ENCODE measurements around the gene FOXJ1.

The FOXJ1 gene

DNA sequence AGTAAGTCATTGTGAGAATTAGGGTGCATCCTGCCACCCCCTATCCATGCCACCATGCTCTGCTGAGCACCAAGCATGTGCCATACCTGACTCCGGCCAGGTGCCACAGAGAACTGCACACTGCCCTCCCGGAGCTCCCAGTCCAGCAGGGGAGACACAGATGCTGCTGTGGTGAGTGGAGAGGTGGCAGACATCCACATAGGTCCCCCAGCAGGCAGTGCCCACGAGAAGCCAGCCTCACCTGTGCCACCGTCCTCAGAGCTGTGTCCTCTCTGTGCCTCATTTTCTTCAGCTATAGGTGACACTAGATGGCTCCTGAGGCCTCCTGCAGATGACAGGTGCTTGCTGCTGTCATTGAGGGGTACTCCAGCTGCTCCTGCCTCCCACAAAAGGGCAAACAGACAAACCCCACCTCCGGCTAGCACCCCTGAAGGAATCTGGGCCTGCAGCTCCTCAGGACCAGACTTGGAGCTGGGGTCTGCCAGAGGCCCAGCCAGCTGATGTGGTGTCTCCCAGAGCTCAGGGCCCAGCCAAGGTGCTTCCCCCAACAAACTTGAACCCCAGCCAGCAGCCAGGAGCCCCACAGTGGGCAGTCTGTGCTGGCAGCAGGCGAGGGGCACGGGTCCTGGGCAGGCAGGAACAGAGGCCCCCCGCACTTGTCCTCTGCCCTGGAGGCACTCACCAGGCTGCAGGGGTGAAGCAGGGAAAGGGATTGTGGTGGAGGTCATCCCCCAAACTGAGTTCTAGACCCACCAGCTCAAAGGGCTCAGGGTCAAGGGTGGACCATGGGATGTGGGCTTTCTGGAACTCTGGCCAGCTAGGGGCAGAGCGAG, 17.1 kb downstream of the FOXJ1 start:
- peak; percentile 40 for DNase-seq

DNA sequence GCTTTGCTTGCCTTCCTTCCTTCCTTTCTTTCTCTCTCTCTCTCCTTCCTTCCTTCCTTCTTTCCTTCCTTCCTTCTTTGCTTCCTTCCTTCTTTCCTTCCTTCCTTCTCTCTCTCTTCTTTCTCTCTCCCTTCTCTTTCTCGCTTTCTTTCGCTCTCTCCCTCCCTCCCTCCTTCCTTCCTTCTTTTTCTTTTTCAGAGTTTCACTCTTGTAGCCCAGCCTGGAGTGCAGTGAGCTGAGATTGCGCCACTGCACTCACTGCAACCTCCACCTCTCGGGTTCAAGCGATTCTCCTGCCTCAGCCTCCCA, 17.9 kb downstream of the FOXJ1 start:
- no peak for DNase-seq

DNA sequence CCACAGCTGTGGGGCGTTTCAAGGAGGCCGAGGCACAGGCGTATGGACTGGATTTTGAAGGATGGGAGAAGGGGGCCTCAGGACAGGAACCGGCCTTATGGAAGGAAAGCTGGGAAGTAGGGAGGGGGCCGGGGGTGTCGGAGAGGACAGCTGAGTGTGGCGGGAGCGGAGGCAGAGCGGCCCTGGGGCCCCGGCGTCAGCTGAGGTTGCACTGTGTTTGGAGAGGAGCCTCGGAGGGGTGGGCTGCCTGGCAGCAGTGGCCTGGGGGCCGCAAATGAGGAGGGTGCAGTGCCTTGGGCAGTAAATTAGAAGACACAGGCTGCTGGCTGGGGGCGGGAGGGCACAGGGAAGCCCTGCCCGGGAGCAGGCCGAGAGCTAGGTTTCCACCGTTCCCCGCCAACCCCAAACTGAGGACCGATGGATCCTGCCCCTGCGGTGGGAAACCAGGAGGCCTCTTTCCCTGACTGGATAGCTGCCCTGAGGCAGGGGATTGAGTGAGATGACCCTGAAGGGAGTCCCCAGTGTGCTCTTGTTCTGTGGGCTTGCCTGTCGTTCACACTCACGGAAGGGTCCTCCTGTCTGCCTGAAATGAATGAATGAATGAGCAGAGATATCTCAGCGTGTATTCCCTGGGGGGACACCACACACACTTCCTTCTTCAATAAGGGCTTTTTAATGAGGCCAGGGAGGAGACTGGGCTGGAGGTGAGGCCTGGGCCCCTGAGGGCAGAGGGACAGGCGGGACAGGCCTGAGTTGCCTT, 18.4 kb downstream of the FOXJ1 start:
- DNase-seq = no peak

DNA sequence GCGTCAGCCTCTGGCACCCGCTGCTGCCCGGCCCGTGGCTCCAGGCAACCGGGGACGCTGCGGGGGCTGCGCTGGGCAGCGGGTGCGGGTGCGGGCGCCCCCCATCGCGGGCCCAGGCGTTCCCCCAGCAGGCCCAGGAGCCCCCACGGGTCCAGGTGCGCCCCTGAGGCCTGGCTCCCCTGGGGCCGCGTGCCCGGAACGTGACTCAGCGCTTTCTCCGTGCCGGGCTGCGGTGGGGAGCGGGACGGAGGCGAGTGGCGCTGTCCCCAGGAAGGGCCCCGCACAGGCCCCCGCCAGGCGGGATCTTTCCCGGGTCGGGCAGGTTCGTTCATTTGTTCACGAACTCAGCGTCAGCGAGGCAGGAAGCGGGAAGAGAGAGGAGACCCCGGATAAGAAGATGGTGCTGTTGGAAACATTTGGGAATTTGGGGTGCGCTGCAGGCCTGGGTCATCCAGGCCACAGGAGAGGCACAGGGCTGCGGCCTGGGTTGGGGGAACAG, 19.1 kb downstream of the FOXJ1 start:
- DNase-seq = no peak

DNA sequence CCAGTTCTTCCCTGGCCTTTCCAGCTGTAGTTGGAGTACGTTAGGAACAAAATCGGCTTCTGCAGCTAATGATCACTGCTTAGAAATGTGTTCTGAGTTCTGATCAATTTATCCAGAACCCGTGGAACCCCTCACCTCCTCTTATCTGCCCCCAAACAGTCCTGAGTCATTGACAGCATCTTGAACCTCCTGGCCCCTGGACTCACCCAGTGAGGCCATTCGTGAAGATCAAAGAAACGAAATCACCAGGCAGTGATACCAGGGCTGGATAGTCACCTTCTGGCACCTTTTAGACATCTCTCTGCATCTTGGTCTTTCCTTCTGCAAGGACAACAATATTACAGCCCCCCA, 20.4 kb downstream of the FOXJ1 start:
- no peak for DNase-seq

DNA sequence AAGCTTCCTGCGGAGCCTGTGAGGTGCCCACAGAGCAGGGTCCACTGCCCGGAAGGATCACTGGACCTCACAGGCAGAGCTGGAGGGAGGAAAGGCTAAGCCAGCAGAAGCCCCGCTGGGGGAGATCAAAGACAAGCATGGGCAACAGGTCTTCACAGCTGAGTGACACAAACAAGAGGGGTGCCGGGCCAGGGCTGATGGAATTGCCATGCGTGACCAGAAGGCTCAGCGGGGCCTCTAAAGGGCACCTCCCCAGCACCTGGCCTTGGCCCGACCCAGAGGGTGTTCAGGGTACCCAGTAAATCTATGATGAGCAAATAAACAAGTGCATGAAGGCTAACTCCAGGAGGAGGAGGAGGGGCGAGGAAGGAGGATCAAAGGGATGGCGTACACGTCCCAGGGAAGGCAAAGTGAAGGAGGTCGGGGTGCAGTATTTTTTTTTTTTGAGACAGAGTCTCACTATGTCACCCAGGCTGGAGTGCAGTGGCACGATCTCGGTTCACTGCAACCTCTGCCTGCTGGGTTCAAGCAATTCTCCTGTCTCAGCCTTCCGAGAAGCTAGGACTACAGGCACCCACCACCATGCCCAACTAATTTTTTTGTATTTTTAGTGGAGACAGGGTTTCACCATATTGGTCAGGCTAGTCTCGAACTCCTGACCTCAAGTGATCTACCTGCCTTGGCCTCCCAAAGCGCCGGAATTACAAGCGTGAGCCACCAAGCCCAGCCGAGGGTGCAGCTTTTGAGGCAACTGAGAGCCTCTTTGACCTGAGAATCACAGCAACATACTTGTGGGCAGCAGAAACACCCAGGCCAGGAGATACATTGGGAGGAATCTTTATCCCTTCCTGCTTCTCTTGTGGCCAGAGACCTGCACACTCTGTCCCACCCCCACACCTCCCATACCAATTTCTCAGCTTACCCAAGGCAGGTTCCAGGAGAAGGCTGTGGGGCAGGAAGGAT, 21.4 kb downstream of the FOXJ1 start:
- no peak for DNase-seq

DNA sequence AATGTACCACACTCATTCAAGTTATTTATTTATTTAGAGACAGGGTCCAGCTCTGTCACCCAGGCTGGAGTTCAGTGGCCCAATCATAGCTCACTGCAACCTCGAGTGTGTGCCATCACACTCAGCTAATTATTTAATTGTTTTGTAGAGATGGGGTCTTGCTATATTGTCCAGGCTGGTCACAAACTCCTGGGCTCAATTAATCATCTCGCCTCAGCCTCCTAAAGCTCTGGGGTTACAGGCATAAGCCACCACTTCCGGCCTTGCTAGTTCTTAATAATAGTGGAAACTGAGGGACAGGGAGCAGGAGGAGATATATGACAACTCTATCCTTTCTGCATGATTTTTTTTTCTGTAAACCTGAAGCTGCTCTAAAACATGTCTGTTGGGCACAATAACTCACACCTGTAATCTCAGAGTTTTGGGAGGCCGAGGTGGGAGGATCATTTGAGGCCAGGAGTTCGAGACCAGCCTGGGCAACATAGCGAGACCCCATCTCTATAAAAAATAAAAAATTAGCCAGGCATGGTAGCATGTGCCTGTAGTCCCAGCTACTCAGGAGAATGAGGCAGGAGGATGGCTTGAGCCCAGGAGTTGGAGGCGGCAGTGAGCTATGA, 25.8 kb downstream of the FOXJ1 start:
- no peak for DNase-seq

DNA sequence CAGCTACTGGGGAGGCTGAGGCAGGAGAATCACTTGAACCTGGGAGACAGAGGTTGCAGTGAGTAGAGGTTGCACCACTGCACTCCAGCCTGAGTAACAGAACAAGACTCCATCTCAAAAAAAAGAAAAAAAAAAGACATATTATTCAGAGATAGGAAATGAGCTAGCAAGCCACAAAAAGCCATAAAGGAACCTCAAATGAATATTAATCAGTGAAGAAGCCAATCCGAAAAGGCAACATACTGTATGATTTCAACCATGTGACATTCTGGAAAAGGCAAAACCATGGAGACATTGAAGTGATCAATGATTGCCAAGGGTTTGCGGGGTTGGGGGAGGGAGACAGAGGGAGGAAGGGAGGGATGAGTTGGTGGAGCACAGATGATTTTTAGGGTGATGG, 29.1 kb downstream of the FOXJ1 start:
- DNase-seq = no peak

DNA sequence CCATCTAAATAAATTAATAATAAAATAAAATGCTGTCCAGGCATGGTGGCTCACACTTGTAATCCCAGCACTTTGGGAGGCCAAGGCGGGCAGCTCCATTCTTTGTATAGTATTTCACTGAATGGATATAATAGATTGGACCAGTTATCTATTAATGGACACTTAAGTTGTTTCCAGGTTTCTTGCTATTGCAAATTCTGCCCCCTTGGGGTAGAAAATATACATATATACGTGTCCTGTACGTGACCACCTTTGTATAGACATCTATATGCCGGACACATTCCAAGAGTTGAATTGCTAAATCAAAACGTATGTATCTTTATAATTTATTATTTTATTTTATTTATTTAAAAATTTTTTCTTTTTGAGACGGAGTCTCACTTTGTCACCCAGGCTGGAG, 33.5 kb downstream of the FOXJ1 start:
- no peak for DNase-seq

DNA sequence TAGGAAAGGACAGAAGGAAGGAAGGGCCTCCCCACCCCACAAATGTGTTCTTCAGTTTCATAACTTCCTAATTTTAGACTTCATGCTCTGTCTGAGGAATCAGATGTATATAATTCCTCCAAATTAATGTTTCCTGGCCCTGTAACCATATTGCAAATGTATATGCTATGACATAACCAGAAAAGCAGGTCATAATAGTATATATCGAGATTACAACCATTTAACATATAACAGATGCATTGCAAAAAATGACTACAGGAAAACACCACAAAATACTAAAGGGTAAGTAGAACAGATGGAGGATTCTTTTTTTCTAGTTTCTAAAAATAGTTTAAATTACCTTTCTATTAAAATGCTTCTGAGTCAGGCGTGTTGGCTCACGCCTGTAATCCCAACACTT, 34.3 kb downstream of the FOXJ1 start:
- DNase-seq = no peak

DNA sequence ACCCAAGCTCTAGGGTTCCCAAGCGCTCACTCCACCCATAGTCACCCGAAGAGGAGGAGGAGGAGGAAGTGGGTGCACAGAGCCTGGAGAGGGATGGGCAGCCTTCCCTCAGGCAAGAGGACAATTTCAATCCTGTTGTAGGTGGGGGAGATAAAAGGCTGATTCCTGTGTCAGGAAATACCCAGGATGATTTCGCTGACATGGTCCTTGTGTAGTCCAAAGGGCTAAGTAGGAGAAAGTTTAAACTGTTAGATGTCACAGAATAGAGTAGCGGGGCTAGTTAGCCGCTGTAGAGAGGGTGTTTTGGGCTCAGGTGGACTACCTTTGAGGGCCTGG, 36.2 kb downstream of the FOXJ1 start:
- no peak for DNase-seq

DNA sequence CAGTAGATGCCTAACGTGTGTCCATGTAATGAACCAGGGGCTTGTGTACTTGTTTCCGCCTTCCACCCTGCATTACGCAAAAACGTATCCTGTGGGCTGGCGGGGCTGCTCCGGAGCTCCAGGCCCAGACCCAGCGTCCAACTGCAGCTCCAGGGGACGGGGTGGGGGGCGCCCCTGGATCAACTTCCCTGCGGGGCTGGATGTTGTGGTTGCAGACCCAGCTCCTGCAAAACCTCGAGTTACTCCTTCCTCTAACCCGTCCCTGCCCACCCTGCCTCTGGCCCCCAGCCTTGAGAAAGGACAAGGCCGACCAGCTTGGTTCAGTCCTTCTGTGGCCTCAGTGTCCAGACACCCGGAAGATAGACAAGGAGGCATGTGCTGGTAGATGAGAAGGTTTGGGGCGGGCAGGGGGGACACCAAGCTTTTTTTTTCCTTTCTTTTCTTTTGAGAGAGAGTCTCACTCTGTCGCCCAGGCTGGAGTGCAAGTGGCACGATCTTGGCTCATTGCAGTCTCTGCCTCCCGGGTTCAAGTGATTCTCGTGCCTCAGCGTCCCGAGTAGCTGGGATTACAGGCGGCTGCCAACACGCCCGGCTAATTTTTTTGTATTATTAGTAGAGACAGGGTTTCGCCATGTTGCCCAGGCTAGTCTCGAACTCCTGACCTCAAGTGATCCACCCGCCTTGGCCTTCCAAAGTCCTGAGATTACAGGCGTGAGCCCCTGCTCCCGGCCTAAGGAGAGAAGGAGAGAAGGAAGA, 36.7 kb downstream of the FOXJ1 start:
- no peak for DNase-seq

DNA sequence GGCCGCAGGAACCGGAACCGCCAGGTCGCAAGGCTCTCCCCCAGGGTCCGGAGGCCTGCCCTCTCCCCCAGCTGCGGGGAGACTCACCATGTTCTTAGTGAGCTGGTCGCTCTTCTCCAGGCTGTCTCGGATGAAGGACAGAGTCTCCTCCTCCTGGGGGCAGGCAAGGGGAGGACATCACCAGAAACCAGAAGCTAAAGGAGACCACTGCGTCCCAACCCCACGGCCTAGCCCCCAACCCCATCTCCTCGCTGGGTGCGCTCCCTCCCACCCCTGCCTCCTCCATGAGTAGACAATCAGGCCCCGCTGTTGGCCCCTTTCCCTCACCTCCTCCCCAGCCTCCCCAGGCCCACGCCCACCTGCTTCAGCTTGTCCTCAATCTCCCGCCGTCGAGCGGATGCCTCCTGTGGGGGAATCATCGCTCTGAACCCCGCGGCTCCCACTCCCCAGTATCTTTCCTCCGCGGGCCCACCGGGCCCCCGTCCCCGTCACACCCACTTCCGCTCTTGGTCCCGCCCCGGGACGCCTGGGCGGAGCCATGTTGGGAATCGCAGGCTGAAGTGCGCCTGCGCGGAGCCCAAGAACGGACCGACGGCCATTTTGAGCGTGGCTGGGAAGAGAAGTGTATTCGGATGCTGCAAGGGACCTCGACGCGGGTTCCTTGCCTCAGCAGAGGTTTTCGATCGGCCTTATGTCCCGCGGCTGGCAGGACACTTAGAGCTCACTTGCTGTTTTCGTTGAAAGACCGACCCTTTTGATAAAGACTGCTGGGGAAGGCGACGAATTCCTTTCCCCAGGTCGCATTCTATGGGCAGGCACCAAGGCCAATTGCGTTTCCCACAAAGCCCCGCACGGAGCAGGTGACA, 37.5 kb downstream of the FOXJ1 start, which contains the start of gene EXOC7:
TSS of gene EXOC7 (minus strand) at position 514 of the 866 bp plus-strand sequence. CDS start at position 419, 95 bp downstream.
- DNase-seq = peak; percentile 95

DNA sequence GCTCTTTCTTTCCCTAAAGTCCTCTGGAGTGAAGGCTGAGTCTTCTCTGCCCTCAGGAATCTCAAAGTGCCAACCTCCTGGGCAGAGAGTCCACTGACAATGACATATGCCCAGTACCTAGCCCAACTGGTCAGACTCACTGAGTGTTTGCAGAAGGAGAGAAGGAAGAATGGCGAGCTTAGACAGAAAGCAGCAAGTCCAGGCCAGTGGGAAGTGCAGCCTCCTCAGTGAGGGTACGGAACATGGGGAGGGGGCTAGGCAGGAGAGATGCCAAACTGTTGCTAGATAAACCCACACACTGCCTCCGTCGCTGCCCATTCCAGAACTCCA, 38.1 kb downstream of the FOXJ1 start:
- DNase-seq = no peak

DNA sequence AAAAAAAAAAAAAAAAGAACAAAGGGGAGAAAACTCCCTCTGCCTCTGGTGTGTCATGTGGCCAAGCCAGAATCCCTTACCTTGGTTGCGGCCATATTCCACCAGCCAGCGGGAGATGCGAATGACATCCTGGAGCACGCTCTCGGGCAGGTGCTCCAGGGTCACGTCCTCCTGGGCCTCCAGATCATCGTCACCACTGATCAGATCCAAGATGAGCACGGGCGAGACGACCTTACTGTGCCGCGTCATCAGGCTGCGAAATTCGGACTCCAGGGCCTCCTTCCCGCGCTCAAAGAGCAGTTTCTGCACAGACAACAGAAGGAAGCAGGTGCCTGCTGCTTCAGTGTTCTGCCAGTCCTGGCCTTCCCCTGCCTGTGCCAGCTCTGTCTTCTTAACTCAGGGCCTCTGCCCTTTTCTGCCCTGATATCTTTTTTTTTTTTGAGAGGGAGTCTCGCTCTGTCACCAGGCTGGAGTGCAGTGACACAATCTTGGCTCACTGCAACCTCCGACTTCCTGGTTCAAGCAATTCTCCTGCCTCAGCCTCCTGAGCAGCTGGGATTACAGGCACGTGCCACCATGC, 43.2 kb downstream of the FOXJ1 start:
- DNase-seq = no peak

DNA sequence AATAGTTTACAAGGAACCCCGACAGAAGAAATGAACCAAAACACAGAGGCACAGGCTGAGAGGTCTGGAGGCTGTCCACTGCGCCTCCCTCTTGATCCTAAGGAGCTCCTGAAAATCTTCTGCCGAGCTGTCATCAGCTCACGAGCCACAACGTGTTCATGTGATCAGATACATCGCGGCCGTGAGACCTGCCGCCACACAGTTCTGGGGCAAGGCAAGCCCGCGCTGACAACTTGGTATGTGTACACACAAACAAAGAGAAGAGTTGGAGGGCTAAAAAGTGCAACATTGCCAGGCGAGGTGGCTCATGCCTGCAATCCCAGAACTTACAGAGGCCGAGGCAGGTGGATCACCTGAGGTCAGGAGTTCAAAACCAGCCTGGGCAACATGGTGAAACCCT, 45.1 kb downstream of the FOXJ1 start:
- DNase-seq = no peak

DNA sequence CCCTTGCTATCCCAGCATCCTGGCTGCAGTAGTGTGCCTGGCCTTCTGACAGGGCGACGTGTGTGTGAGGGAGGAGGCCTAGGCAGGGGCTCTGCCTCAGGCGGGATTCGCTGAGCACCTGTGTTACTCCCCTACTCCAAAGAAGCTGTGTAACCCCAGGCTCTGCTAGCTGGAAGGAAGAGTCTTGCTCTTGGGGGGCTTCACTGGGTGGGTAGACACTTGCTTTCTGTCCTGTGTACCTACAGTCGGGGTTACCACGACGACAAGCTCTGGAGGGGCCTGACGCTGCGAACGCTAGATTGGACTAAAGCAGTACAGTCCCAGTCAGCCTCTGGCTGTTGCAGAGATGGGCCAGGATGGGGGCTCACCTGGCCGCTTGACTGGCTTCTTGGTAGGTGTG, 47.0 kb downstream of the FOXJ1 start:
- DNase-seq = no peak

DNA sequence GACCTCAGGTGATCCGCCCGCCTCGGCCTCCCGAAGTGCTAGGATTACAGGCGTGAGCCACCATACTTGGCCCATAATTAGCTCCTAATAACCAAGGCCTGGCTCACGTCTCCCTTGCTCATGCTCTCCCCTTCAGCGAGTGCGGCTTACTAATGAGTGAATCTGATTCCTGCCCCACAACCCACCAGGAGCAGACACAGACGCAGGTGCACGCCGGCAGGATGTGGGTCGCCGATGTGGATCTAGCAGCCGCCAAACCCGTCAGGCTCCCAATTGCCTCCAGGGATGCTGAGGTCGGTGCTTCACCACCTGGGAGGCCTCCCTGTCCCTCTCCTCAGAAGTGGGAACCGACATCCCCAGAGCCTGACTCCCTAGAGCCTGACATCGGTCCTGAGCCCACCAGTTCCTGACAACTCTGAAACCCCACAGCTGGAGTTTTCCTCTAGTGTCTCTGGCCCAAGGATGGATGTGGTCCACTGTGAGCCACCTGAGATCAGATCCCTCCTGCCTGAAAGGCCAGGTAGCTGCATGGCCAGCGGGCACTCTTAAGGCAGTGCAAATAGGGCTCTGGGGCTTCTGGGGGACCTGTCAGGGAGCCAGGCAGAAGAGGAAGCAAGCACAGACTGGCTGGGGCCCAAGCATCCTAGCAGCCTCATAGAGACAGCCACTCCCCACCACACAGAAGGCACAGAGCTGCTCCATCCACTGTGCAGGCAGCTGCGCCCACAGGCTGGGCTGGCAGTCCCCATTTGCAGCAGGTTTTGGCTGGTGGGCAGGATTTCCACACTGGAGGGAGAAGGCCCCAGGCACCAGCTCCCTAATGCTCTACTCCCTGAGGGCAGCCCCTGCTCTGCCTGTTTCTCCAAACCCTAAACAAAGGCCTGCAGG, 48.3 kb downstream of the FOXJ1 start:
- DNase-seq = no peak

DNA sequence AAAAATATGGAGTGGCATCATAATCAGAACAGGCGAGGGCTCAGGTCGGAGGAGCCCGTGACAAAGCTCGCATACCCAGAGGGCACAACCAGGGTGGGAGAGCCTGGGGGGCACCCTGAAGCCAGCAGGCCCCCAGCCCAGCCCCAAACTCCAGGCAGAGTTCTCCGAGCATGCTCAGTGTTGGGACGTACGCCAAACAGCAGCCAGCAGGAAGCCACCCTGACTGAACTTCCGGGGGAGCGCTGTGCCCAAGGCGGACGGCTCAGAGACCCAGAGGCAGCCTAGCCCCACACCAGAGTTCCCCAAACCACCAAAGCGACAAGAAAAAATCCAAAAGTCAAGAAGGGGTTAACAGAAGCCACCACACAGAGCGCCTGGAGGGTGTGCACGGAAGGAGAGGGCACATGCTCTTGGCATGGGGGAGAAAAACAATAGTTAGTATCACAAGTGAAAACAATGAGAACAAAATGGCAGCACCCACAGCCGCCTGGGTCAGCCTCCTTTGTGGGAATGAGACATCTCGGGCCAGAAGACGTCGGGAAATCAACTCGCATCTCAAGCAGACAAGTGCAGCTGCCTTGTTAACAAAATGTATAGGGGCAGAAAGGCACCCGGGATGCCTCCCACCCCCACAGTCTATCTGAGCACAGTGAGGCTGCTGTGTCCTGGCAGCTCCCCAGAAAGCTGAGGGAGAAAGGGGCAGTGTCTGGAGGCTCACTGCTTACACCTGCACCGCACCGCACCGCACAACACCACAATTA, 49.3 kb downstream of the FOXJ1 start:
- DNase-seq = no peak
